Neural cell (in vitro differentiated cells): ENCODE data around the gene CSF2. TPM values are rescaled to one million over a fixed set of nuclear protein-coding genes. Genes with fewer than 3 reads are reported as not detected.

Source experiments
- H2AFZ ChIP-seq: fragments of 200-600, 300-800 bp; sonication (generic), shearing (Covaris generic); 2 replicates; pipeline ENCODE4 v1.6.0; 2014; ENCODE audit warnings: low read depth, mild to moderate bottlenecking, antibody characterized with exemption, low read length, moderate library complexity
- H3F3A ChIP-seq: fragments of 200-600 bp; shearing (Covaris generic); 2 replicates; pipeline ENCODE4 v1.6.1; 2016; ENCODE audit warnings: mild to moderate bottlenecking, moderate library complexity, mixed read lengths, antibody characterized with exemption, low read length; ENCODE audit not compliant: insufficient read depth, poor library complexity, severe bottlenecking
- H3K27ac ChIP-seq: fragments of 200-600, 300-800 bp; sonication (generic), shearing (Covaris generic); 2 replicates; pipeline ENCODE4 v1.5.1; 2014; ENCODE audit warnings: mild to moderate bottlenecking, low read length, moderate library complexity
- H3K27me3 ChIP-seq: fragments of 300-800, 200-600 bp; sonication (generic), shearing (Covaris generic); 2 replicates; pipeline ENCODE4 v1.6.0; 2014; ENCODE audit warnings: mild to moderate bottlenecking, low read depth, low read length, moderate library complexity; ENCODE audit not compliant: insufficient read depth
- H3K36me3 ChIP-seq: fragments of 300-800, 200-600 bp; sonication (generic), shearing (Covaris generic); 2 replicates; pipeline ENCODE4 v1.5.1; 2014; ENCODE audit warnings: mild to moderate bottlenecking, antibody characterized with exemption, low read length, moderate library complexity; ENCODE audit not compliant: insufficient read depth
- H3K4me2 ChIP-seq: fragments of 300-800, 200-600 bp; sonication (generic), shearing (Covaris generic); 2 replicates; pipeline ENCODE4 v1.6.0; 2014; ENCODE audit warnings: mild to moderate bottlenecking, low read length
- H3K4me3 ChIP-seq: fragments of 300-800, 200-600 bp; sonication (generic), shearing (Covaris generic); 2 replicates; pipeline ENCODE4 v1.5.1; 2014; ENCODE audit warnings: mild to moderate bottlenecking, low read length, moderate library complexity
- H3K79me2 ChIP-seq: fragments of 200-600 bp; shearing (Covaris generic); replicated peaks from 2 replicates; pipeline ENCODE4 v1.6.0; 2014; ENCODE audit warnings: mild to moderate bottlenecking, low read length, moderate library complexity; ENCODE audit not compliant: insufficient read depth
- H3K9ac ChIP-seq: fragments of 300-800, 200-600 bp; sonication (generic), shearing (Covaris generic); 2 replicates; pipeline ENCODE4 v1.6.1; 2016; ENCODE audit warnings: mild to moderate bottlenecking, low read length, mixed read lengths
- H3K9me2 ChIP-seq: fragments of 200-600 bp; shearing (Covaris generic); 2 replicates; pipeline ENCODE4 v1.6.1; 2016; ENCODE audit warnings: mild to moderate bottlenecking, low read length, mixed read lengths; ENCODE audit not compliant: insufficient read depth
- H3K9me3 ChIP-seq: fragments of 200-600, 300-800 bp; sonication (generic), shearing (Covaris generic); 2 replicates; pipeline ENCODE4 v1.6.1; 2016; ENCODE audit warnings: mild to moderate bottlenecking, mixed run types, low read length, moderate library complexity, mixed read lengths
- H4K20me1 ChIP-seq: fragments of 200-600 bp; shearing (Covaris generic); 2 replicates; pipeline ENCODE4 v1.6.1; 2016; ENCODE audit warnings: mild to moderate bottlenecking, mixed run types; ENCODE audit not compliant: insufficient read depth
- EP300 ChIP-seq: fragments of 450-650 bp; conservative IDR thresholded peaks from 2 replicates; pipeline ENCODE4 v1.6.1; 2014; ENCODE audit warnings: antibody characterized with exemption, mild to moderate bottlenecking, moderate library complexity; ENCODE audit not compliant: poor library complexity, severe bottlenecking
- EZH2 ChIP-seq: fragments of 200-600, 300-800 bp; shearing (Covaris generic), sonication (generic); IDR thresholded peaks from 2 replicates; pipeline ENCODE4 v1.6.1; 2014; ENCODE audit warnings: antibody characterized with exemption, low read length, borderline replicate concordance, mild to moderate bottlenecking; ENCODE audit not compliant: insufficient read depth, poor library complexity, severe bottlenecking
- MXI1 ChIP-seq: fragments of 450-650 bp; conservative IDR thresholded peaks from 2 replicates; pipeline ENCODE4 v1.6.1; 2014; ENCODE audit warnings: antibody characterized with exemption, mild to moderate bottlenecking; ENCODE audit not compliant: poor library complexity, severe bottlenecking
- POLR2AphosphoS5 ChIP-seq: IDR thresholded peaks from 2 replicates; pipeline ENCODE4 v1.6.1; 2012
- RAD21 ChIP-seq: fragments of 450-650 bp; conservative IDR thresholded peaks from 2 replicates; pipeline ENCODE4 v1.6.1; 2014; ENCODE audit warnings: antibody characterized with exemption, mild to moderate bottlenecking, moderate library complexity
- SMC3 ChIP-seq: fragments of 450-650 bp; conservative IDR thresholded peaks from 2 replicates; pipeline ENCODE4 v1.6.1; 2014; ENCODE audit warnings: antibody characterized with exemption, mild to moderate bottlenecking, moderate library complexity; ENCODE audit not compliant: poor library complexity
- TAF1 ChIP-seq: IDR thresholded peaks from 2 replicates; pipeline ENCODE4 v1.6.1; 2012; ENCODE audit warnings: low read depth
- polyA plus RNA-seq: library from polyadenylated mRNA; depleted of rRNA; stranded (reverse); fragments of >200 nt; gene quantifications from 2 replicates; pipeline ENCODE4 v1.2.3, GENCODE V29; 2014
- TF ChIP-seq, protein P1 (sequence below): IDR thresholded peaks from 2 replicates; pipeline ENCODE4 v1.6.1; 2012; ENCODE audit warnings: borderline replicate concordance
- TF ChIP-seq, protein P2 (sequence below): fragments of 450-650 bp; IDR thresholded peaks from 2 replicates; pipeline ENCODE4 v1.5.1; 2014; ENCODE audit warnings: antibody characterized with exemption, mild to moderate bottlenecking, moderate library complexity; ENCODE audit not compliant: poor library complexity, severe bottlenecking

CSF2 gene
- polyA plus RNA-seq, 1 donor from 2014 or later = not detected

DNA sequence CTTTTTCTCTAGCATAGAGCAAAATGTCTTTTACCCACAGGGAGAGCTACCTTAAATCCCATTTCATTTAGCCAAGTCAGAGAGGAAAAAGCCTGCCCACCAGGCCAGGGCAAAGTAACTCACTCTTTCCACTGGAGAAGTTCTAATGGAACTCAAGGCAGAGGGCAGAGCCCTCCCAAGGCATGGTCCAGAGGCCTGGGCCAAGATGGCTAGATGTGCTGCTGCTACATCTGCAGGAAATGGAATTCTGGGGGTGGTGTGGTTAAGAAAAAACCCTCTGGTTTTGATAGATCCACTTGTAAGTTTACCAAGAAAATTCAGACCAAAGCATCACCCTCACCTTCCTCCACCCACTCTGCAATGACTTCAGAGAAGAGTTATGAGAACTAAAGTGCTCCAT, 37.3 kb downstream of the CSF2 start:
- no peaks in the 10 kb centered on the region for H3K9me2 ChIP-seq
- TF ChIP-seq, protein P1, sequence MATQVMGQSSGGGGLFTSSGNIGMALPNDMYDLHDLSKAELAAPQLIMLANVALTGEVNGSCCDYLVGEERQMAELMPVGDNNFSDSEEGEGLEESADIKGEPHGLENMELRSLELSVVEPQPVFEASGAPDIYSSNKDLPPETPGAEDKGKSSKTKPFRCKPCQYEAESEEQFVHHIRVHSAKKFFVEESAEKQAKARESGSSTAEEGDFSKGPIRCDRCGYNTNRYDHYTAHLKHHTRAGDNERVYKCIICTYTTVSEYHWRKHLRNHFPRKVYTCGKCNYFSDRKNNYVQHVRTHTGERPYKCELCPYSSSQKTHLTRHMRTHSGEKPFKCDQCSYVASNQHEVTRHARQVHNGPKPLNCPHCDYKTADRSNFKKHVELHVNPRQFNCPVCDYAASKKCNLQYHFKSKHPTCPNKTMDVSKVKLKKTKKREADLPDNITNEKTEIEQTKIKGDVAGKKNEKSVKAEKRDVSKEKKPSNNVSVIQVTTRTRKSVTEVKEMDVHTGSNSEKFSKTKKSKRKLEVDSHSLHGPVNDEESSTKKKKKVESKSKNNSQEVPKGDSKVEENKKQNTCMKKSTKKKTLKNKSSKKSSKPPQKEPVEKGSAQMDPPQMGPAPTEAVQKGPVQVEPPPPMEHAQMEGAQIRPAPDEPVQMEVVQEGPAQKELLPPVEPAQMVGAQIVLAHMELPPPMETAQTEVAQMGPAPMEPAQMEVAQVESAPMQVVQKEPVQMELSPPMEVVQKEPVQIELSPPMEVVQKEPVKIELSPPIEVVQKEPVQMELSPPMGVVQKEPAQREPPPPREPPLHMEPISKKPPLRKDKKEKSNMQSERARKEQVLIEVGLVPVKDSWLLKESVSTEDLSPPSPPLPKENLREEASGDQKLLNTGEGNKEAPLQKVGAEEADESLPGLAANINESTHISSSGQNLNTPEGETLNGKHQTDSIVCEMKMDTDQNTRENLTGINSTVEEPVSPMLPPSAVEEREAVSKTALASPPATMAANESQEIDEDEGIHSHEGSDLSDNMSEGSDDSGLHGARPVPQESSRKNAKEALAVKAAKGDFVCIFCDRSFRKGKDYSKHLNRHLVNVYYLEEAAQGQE = no peak
- TF ChIP-seq RAD21 (no peak), TAF1 (no peak), EZH2 (no peak), MXI1 (no peak), EP300 (no peak), SMC3 (no peak), POLR2AphosphoS5 (no peak)
- TF ChIP-seq, protein P2, sequence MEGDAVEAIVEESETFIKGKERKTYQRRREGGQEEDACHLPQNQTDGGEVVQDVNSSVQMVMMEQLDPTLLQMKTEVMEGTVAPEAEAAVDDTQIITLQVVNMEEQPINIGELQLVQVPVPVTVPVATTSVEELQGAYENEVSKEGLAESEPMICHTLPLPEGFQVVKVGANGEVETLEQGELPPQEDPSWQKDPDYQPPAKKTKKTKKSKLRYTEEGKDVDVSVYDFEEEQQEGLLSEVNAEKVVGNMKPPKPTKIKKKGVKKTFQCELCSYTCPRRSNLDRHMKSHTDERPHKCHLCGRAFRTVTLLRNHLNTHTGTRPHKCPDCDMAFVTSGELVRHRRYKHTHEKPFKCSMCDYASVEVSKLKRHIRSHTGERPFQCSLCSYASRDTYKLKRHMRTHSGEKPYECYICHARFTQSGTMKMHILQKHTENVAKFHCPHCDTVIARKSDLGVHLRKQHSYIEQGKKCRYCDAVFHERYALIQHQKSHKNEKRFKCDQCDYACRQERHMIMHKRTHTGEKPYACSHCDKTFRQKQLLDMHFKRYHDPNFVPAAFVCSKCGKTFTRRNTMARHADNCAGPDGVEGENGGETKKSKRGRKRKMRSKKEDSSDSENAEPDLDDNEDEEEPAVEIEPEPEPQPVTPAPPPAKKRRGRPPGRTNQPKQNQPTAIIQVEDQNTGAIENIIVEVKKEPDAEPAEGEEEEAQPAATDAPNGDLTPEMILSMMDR = no peak
- H3K9ac ChIP-seq = no peak overlapping the region
- H3K27ac ChIP-seq = no peak overlapping the region
- H3K79me2 ChIP-seq = no peaks in the 10 kb centered on the region
- H4K20me1 ChIP-seq = no peaks in the 10 kb centered on the region
- no peaks in the 10 kb centered on the region for H3K9me3 ChIP-seq
- no peak overlapping the region for H3K4me3 ChIP-seq
- no peaks in the 10 kb centered on the region for H3K27me3 ChIP-seq
- H3F3A ChIP-seq = no peaks in the 10 kb centered on the region
- no peaks in the 10 kb centered on the region for H3K36me3 ChIP-seq
- no peak overlapping the region for H3K4me2 ChIP-seq
- H2AFZ ChIP-seq = no peak overlapping the region

DNA sequence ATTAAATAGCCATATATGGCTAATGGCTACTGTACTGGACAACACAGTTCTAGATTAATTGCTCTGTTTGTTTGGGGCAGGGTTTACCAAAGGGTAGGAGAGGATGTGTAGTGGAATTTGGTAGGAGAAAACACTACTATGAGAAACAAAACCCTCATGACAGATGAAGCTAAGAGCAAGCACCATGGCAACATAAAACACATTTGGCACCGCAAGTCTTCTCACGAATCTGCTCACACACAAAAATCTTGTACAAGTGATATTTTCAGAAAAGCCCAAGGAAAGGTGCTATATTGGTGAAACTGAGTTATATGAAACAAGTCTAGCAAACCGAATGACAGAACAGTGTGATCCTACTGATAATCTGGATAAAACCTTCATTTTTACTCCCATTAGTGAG, 38.5 kb downstream of the CSF2 start:
- no peak overlapping the region for H3K9ac ChIP-seq
- no peak overlapping the region for H3K4me2 ChIP-seq
- H3K9me2 ChIP-seq = no peaks in the 10 kb centered on the region
- TF ChIP-seq EP300 = no peak
- no peak for TF ChIP-seq POLR2AphosphoS5
- no peak for TF ChIP-seq RAD21
- TF ChIP-seq, protein P1 = no peak
- no peak for TF ChIP-seq EZH2
- TF ChIP-seq MXI1 = no peak
- TF ChIP-seq SMC3 = no peak
- TF ChIP-seq TAF1 = no peak
- TF ChIP-seq, protein P2 = no peak
- no peaks in the 10 kb centered on the region for H3K79me2 ChIP-seq
- no peaks in the 10 kb centered on the region for H3K9me3 ChIP-seq
- H3K4me3 ChIP-seq = no peak overlapping the region
- no peak overlapping the region for H2AFZ ChIP-seq
- no peak overlapping the region for H3K27ac ChIP-seq
- H3F3A ChIP-seq = no peaks in the 10 kb centered on the region
- no peaks in the 10 kb centered on the region for H3K36me3 ChIP-seq
- H3K27me3 ChIP-seq = no peaks in the 10 kb centered on the region
- H4K20me1 ChIP-seq = no peaks in the 10 kb centered on the region
